H9 (cell line): ENCODE results near the gene SDC4. TPM values are rescaled to one million over a fixed set of nuclear protein-coding genes. Genes with fewer than 3 reads are reported as not detected.

Experiments
- DNase-seq: peaks from one replicate; pipeline ENCODE4 v3.0.0-alpha.2; 2017
- H2AFZ ChIP-seq: one replicate; pipeline ENCODE4 v1.6.1; 2013; ENCODE audit warnings: mild to moderate bottlenecking, low read length, control low read depth, moderate library complexity
- H2AK5ac ChIP-seq: 2 replicates; pipeline ENCODE4 v1.6.1; 2013; ENCODE audit warnings: low read length, control low read depth, mixed read lengths; ENCODE audit not compliant: insufficient read length
- H2BK120ac ChIP-seq: one replicate; pipeline ENCODE4 v1.6.1; 2013; ENCODE audit warnings: low read depth, mild to moderate bottlenecking, low read length, control low read depth, inconsistent platforms; ENCODE audit not compliant: poor library complexity, severe bottlenecking
- H2BK12ac ChIP-seq: 2 replicates; pipeline ENCODE4 v1.6.1; 2013; ENCODE audit warnings: low read length, control low read depth, mixed read lengths, low read depth; ENCODE audit not compliant: insufficient read length
- H2BK15ac ChIP-seq: 2 replicates; pipeline ENCODE4 v1.6.1; 2013; ENCODE audit warnings: low read depth, low read length, control low read depth
- H2BK20ac ChIP-seq: one replicate; pipeline ENCODE4 v1.6.1; 2013; ENCODE audit warnings: low read depth, mild to moderate bottlenecking, low read length, control low read depth, inconsistent platforms; ENCODE audit not compliant: poor library complexity, severe bottlenecking
- H2BK5ac ChIP-seq: 2 replicates; pipeline ENCODE4 v1.6.1; 2013; ENCODE audit warnings: low read length, control low read depth, mixed read lengths; ENCODE audit not compliant: insufficient read length
- H3K14ac ChIP-seq: 2 replicates; pipeline ENCODE4 v1.6.1; 2013; ENCODE audit warnings: low read length, control low read depth; ENCODE audit not compliant: insufficient read depth
- H3K18ac ChIP-seq: 2 replicates; pipeline ENCODE4 v1.6.1; 2013; ENCODE audit warnings: low read depth, mild to moderate bottlenecking, mixed read lengths, low read length, control low read depth; ENCODE audit not compliant: insufficient read length
- H3K23ac ChIP-seq: 2 replicates; pipeline ENCODE4 v1.6.1; 2013; ENCODE audit warnings: low read length, control low read depth, mixed read lengths, low read depth; ENCODE audit not compliant: insufficient read length
- H3K23me2 ChIP-seq: 2 replicates; pipeline ENCODE4 v1.6.1; 2013; ENCODE audit warnings: low read depth, mild to moderate bottlenecking, mixed read lengths, low read length, control low read depth; ENCODE audit not compliant: insufficient read length, poor library complexity, severe bottlenecking
- H3K27ac ChIP-seq: 2 replicates; pipeline ENCODE4 v1.5.1; 2013; ENCODE audit warnings: low read length, control low read depth, mixed read lengths, low read depth; ENCODE audit not compliant: insufficient read length
- H3K27me3 ChIP-seq: 2 replicates; pipeline ENCODE4 v1.6.1; 2013; ENCODE audit warnings: low read length, control low read depth, inconsistent platforms; ENCODE audit not compliant: insufficient read depth
- H3K4ac ChIP-seq: 2 replicates; pipeline ENCODE4 v1.6.1; 2013; ENCODE audit warnings: low read depth, mild to moderate bottlenecking, control low read depth, inconsistent platforms, low read length, moderate library complexity
- H3K4me1 ChIP-seq: 2 replicates; pipeline ENCODE4 v1.6.1; 2013; ENCODE audit warnings: low read length, control low read depth, inconsistent platforms; ENCODE audit not compliant: insufficient read depth
- H3K4me2 ChIP-seq: 2 replicates; pipeline ENCODE4 v1.6.1; 2013; ENCODE audit warnings: low read length, control low read depth, mixed read lengths; ENCODE audit not compliant: insufficient read length, insufficient read depth
- H3K56ac ChIP-seq: 2 replicates; pipeline ENCODE4 v1.6.1; 2013; ENCODE audit warnings: low read depth, mild to moderate bottlenecking, mixed read lengths, low read length, control low read depth; ENCODE audit not compliant: insufficient read length
- H3K79me1 ChIP-seq: 2 replicates; pipeline ENCODE4 v1.6.1; 2013; ENCODE audit warnings: low read depth, mild to moderate bottlenecking, moderate library complexity, low read length, control low read depth, inconsistent platforms; ENCODE audit not compliant: insufficient read depth, poor library complexity, severe bottlenecking
- H3K79me2 ChIP-seq: 2 replicates; pipeline ENCODE4 v1.6.1; 2013; ENCODE audit warnings: low read length, control low read depth, inconsistent platforms; ENCODE audit not compliant: insufficient read depth
- H3K9ac ChIP-seq: 2 replicates; pipeline ENCODE4 v1.6.1; 2013; ENCODE audit warnings: low read length, control low read depth, mixed read lengths; ENCODE audit not compliant: insufficient read length; ENCODE audit errors: extremely low read depth
- H3K9me3 ChIP-seq: one replicate; pipeline ENCODE4 v1.6.1; 2013; ENCODE audit warnings: low read depth, low read length, inconsistent platforms; ENCODE audit not compliant: control insufficient read depth
- H3T11ph ChIP-seq: one replicate; pipeline ENCODE4 v1.6.1; 2013; ENCODE audit warnings: mild to moderate bottlenecking, low read length, control low read depth, inconsistent platforms
- H4K20me1 ChIP-seq: one replicate; pipeline ENCODE4 v1.6.1; 2013; ENCODE audit not compliant: control insufficient read depth, insufficient read length, insufficient read depth
- H4K5ac ChIP-seq: 2 replicates; pipeline ENCODE4 v1.6.1; 2013; ENCODE audit warnings: low read depth, mild to moderate bottlenecking, mixed read lengths, low read length, control low read depth; ENCODE audit not compliant: insufficient read length
- H4K8ac ChIP-seq: replicated peaks from 2 replicates; pipeline ENCODE4 v1.6.1; 2013; ENCODE audit warnings: low read length, control low read depth, mixed read lengths, low read depth; ENCODE audit not compliant: insufficient read length
- H4K91ac ChIP-seq: 2 replicates; pipeline ENCODE4 v1.6.1; 2013; ENCODE audit warnings: low read depth, mild to moderate bottlenecking, moderate library complexity, mixed read lengths, low read length, control low read depth; ENCODE audit not compliant: insufficient read length
- H3K27ac Mint-ChIP-seq, 3 experiments: 2 replicates in 2 of 3; 3 replicates in 1 of 3; pipeline ENCODE4 v1.8.0; 2020 to 2021; ENCODE audit warnings: mixed read lengths in 3 of 3, mild to moderate bottlenecking in 1 of 3, moderate library complexity in 1 of 3
- H3K27me3 Mint-ChIP-seq: 2 replicates; pipeline ENCODE4 v1.8.0; 2021; ENCODE audit warnings: low read depth, mild to moderate bottlenecking, moderate library complexity, mixed read lengths
- H3K36me3 Mint-ChIP-seq, 3 experiments: 2 replicates in 2 of 3; 3 replicates in 1 of 3; pipeline ENCODE4 v1.8.0; 2020 to 2021; ENCODE audit warnings: low read depth in 3 of 3, mixed read lengths in 3 of 3; ENCODE audit not compliant: insufficient read depth in 1 of 3
- H3K4me1 Mint-ChIP-seq, 2 experiments: 2 replicates each; pipeline ENCODE4 v1.8.0; 2020; ENCODE audit warnings: mixed read lengths in 2 of 2
- H3K4me3 Mint-ChIP-seq, 2 experiments: 2 replicates in 1 of 2; 3 replicates in 1 of 2; pipeline ENCODE4 v1.8.0; 2020 to 2021; ENCODE audit warnings: mild to moderate bottlenecking in 2 of 2, mixed read lengths in 2 of 2, moderate library complexity in 1 of 2
- H3K9me3 Mint-ChIP-seq, 2 experiments: 2 replicates in 1 of 2; 3 replicates in 1 of 2; pipeline ENCODE4 v1.8.0; 2020; ENCODE audit warnings: mild to moderate bottlenecking in 2 of 2, mixed read lengths in 2 of 2, moderate library complexity in 1 of 2
- CTCF ChIP-seq: fragments of 200-600 bp; sonication (generic); conservative IDR thresholded peaks from 3 replicates; pipeline ENCODE4 v1.8.0; 2021; ENCODE audit warnings: antibody characterized with exemption, mild to moderate bottlenecking
- WGBS: extraction: QIAGEN DNeasy Blood & Tissue Kit; methylation state at CpG from one replicate; pipeline ENCODE4 v1.1.7; 2013; ENCODE audit warnings: missing lambda C conversion rate, low lambda C conversion rate, mixed read lengths; ENCODE audit not compliant: insufficient read length; ENCODE audit errors: extremely low coverage; 5-methylcytosine and 5-hydroxymethylcytosine counted together
- total RNA-seq: library from RNA; stranded (reverse); gene quantifications from 2 replicates; pipeline ENCODE4 v1.2.1, GENCODE V29; 2021

The SDC4 gene
- total RNA-seq, 1 experiment from 2014 or later = 50.7 TPM

GRCh38 chr20:45313065-45313695 lies 35.0 kb downstream of the SDC4 start:
- H2AK5ac ChIP-seq = no peak overlapping the region
- Mint-ChIP-seq H3K4me1 (peaks cover 0 to 9% of the 10 kb centered on the region in 2 experiments; a peak in 1 of 4 replicates), H3K27me3 (peaks cover 30% of the 10 kb centered on the region), H3K27ac (no peak overlapping the region), H3K9me3 (peaks cover 4 to 6% of the 10 kb centered on the region in 2 experiments; a peak in 2 of 5 replicates), H3K36me3 (no peaks in the 10 kb centered on the region), H3K4me3 (no peak overlapping the region)
- no peak overlapping the region for H3K23ac ChIP-seq
- no peak overlapping the region for H2BK5ac ChIP-seq
- H4K8ac ChIP-seq = no peak overlapping the region
- no peaks in the 10 kb centered on the region for H3K9me3 ChIP-seq
- H3K9ac ChIP-seq = no peak overlapping the region
- H3K56ac ChIP-seq = no peak overlapping the region
- H3K18ac ChIP-seq = no peak overlapping the region
- no peak overlapping the region for H4K91ac ChIP-seq
- no peak overlapping the region for H3K4ac ChIP-seq
- H2BK20ac ChIP-seq = no peak overlapping the region
- no peak overlapping the region for H3K27ac ChIP-seq
- H2AFZ ChIP-seq = no peak overlapping the region
- no CpG with 5 or more reads among the region's 8 CpGs for WGBS
- no peak overlapping the region for H4K5ac ChIP-seq
- no peaks in the 10 kb centered on the region for H3K23me2 ChIP-seq
- no peak overlapping the region for H2BK12ac ChIP-seq
- no peaks in the 10 kb centered on the region for H3K27me3 ChIP-seq
- no peak overlapping the region for H3T11ph ChIP-seq
- no peaks in the 10 kb centered on the region for H3K79me1 ChIP-seq
- H3K4me1 ChIP-seq = no peaks in the 10 kb centered on the region
- no peak overlapping the region for H3K4me2 ChIP-seq
- no peak overlapping the region for H3K14ac ChIP-seq
- no peak for DNase-seq
- H2BK120ac ChIP-seq = no peak overlapping the region
- no peak overlapping the region for H2BK15ac ChIP-seq
- H4K20me1 ChIP-seq = no peaks in the 10 kb centered on the region
- H3K79me2 ChIP-seq = no peaks in the 10 kb centered on the region
- no peak for TF ChIP-seq CTCF
